OCI-LY1 (cell line): ENCODE results near the gene ACVR1C.
A peak's percentile ranks its signal among the peaks of the same experiment; 100 is the strongest.

ENCODE experiments used
- H2AFZ ChIP-seq: fragments of 200-600 bp; sonication (generic), shearing (Covaris generic); 2 replicates; pipeline ENCODE4 v1.6.0; 2014; ENCODE audit warnings: antibody characterized with exemption, mild to moderate bottlenecking, low read length
- H3F3A ChIP-seq: fragments of 200-600 bp; sonication (generic), shearing (Covaris generic); 2 replicates; pipeline ENCODE4 v1.6.0; 2014; ENCODE audit warnings: mild to moderate bottlenecking, antibody characterized with exemption, low read length, moderate library complexity; ENCODE audit not compliant: insufficient read depth
- H3K27ac ChIP-seq: fragments of 200-600 bp; sonication (generic); 2 replicates; pipeline ENCODE4 v1.5.1; 2014; ENCODE audit warnings: low read length, mixed run types, mild to moderate bottlenecking, low read depth; ENCODE audit not compliant: poor library complexity, severe bottlenecking
- H3K27me3 ChIP-seq: fragments of 200-600 bp; sonication (generic); 2 replicates; pipeline ENCODE4 v1.6.0; 2014; ENCODE audit warnings: antibody characterized with exemption, mild to moderate bottlenecking, low read length, moderate library complexity; ENCODE audit not compliant: insufficient read depth
- H3K36me3 ChIP-seq: fragments of 200-600 bp; sonication (generic); 2 replicates; pipeline ENCODE4 v1.6.1; 2014; ENCODE audit warnings: mild to moderate bottlenecking, antibody characterized with exemption, low read length, moderate library complexity, mixed read lengths; ENCODE audit not compliant: insufficient read depth
- H3K4me1 ChIP-seq: fragments of 200-600 bp; sonication (generic); 2 replicates; pipeline ENCODE4 v1.5.1; 2014; ENCODE audit warnings: mild to moderate bottlenecking, low read length, moderate library complexity; ENCODE audit not compliant: insufficient read depth, severe bottlenecking
- H3K4me2 ChIP-seq: fragments of 200-600 bp; sonication (generic), shearing (Covaris generic); 2 replicates; pipeline ENCODE4 v1.6.1; 2014; ENCODE audit warnings: low read length
- H3K4me3 ChIP-seq: fragments of 200-600 bp; sonication (generic); 2 replicates; pipeline ENCODE4 v1.5.1; 2014; ENCODE audit warnings: low read length, low read depth, mild to moderate bottlenecking, mixed read lengths; ENCODE audit not compliant: poor library complexity, severe bottlenecking
- H3K79me2 ChIP-seq: fragments of 200-600 bp; shearing (Covaris generic); 2 replicates; pipeline ENCODE4 v1.6.1; 2016; ENCODE audit warnings: mixed run types, low read length, mixed read lengths; ENCODE audit not compliant: insufficient read depth
- H3K9ac ChIP-seq: fragments of 200-600 bp; sonication (generic), shearing (Covaris generic); 2 replicates; pipeline ENCODE4 v1.6.1; 2014; ENCODE audit warnings: mild to moderate bottlenecking, low read length, mixed read lengths
- H3K9me2 ChIP-seq: fragments of 200-600 bp; sonication (generic), shearing (Covaris generic); 2 replicates; pipeline ENCODE4 v1.6.1; 2014; ENCODE audit warnings: low read depth, mild to moderate bottlenecking, low read length, mixed read lengths
- H3K9me3 ChIP-seq: fragments of 200-600 bp; shearing (Covaris generic); 2 replicates; pipeline ENCODE4 v1.6.1; 2014; ENCODE audit warnings: low read length, mixed read lengths
- H4K20me1 ChIP-seq: fragments of 200-600 bp; sonication (generic), shearing (Covaris generic); 2 replicates; pipeline ENCODE4 v1.6.0; 2016; ENCODE audit warnings: mild to moderate bottlenecking, low read length; ENCODE audit not compliant: insufficient read depth
- CTCF ChIP-seq: fragments of 200-600 bp; sonication (generic), shearing (Covaris generic); IDR thresholded peaks from 2 replicates; pipeline ENCODE4 v1.5.1; 2017; ENCODE audit warnings: mild to moderate bottlenecking, antibody characterized with exemption, low read length, moderate library complexity, mixed read lengths
- EZH2 ChIP-seq: fragments of 200-600 bp; sonication (generic), shearing (Covaris generic); IDR thresholded peaks from 2 replicates; pipeline ENCODE4 v1.8.0; 2017; ENCODE audit warnings: borderline replicate concordance, mixed run types, mild to moderate bottlenecking, antibody characterized with exemption, low read length, moderate library complexity, mixed read lengths

The ACVR1C gene

GRCh38 chr2:157486596-157487270, 141.9 kb downstream of the ACVR1C start:
- no peaks in the 10 kb centered on the region for H4K20me1 ChIP-seq
- H2AFZ ChIP-seq: peak overlapping the region; percentile 14; the same call in 1 of the 2 replicates
- H3K9me3 ChIP-seq: no peaks in the 10 kb centered on the region
- no peaks in the 10 kb centered on the region for H3K79me2 ChIP-seq
- no peak overlapping the region for H3K4me2 ChIP-seq
- no peak overlapping the region for H3K27ac ChIP-seq
- no peaks in the 10 kb centered on the region for H3K9me2 ChIP-seq
- TF ChIP-seq CTCF (no peak), EZH2 (no peak)
- peaks cover 42% of the 10 kb centered on the region for H3K4me1 ChIP-seq
- H3K4me3 ChIP-seq: no peak overlapping the region
- H3K9ac ChIP-seq: no peak overlapping the region
- no peaks in the 10 kb centered on the region for H3F3A ChIP-seq
- H3K36me3 ChIP-seq: no peaks in the 10 kb centered on the region
- H3K27me3 ChIP-seq: no peaks in the 10 kb centered on the region

GRCh38 chr2:157480182-157480961, 148.3 kb downstream of the ACVR1C start:
- H3K9me3 ChIP-seq: no peaks in the 10 kb centered on the region; the same call in 1 of the 2 replicates
- TF ChIP-seq CTCF (no peak), EZH2 (no peak)
- H3K4me3 ChIP-seq: no peak overlapping the region
- no peaks in the 10 kb centered on the region for H4K20me1 ChIP-seq
- peak overlapping the region; percentile 44 for H3K27ac ChIP-seq
- no peaks in the 10 kb centered on the region for H3K36me3 ChIP-seq
- no peak overlapping the region; the same call in 1 of the 2 replicates for H3K4me2 ChIP-seq
- no peaks in the 10 kb centered on the region for H3K79me2 ChIP-seq
- peaks cover 28% of the 10 kb centered on the region for H3K4me1 ChIP-seq
- H3K9ac ChIP-seq: no peak overlapping the region
- H2AFZ ChIP-seq: no peak overlapping the region; the same call in 1 of the 2 replicates
- H3F3A ChIP-seq: no peaks in the 10 kb centered on the region
- no peaks in the 10 kb centered on the region for H3K27me3 ChIP-seq
- no peaks in the 10 kb centered on the region for H3K9me2 ChIP-seq

- H3F3A ChIP-seq: no peaks in the 10 kb centered on the region
- H3K36me3 ChIP-seq: no peaks in the 10 kb centered on the region
- no peaks in the 10 kb centered on the region for H3K79me2 ChIP-seq
- peak overlapping the region; percentile 78 for H2AFZ ChIP-seq
- no peaks in the 10 kb centered on the region; the same call in 1 of the 2 replicates for H3K9me3 ChIP-seq
- peaks cover 28% of the 10 kb centered on the region for H3K4me1 ChIP-seq
- no peak overlapping the region; the same call in 1 of the 2 replicates for H3K9ac ChIP-seq
- no peaks in the 10 kb centered on the region for H3K27me3 ChIP-seq
- no peak overlapping the region; the same call in 1 of the 2 replicates for H3K4me2 ChIP-seq
- peak overlapping the region; percentile 40 for H3K27ac ChIP-seq
- no peak overlapping the region for H3K4me3 ChIP-seq
- no peak for TF ChIP-seq CTCF
- TF ChIP-seq EZH2: no peak
- H4K20me1 ChIP-seq: no peaks in the 10 kb centered on the region
- no peaks in the 10 kb centered on the region for H3K9me2 ChIP-seq
Observed at GRCh38 chr2:157479081-157480027, 149.3 kb downstream of the ACVR1C start.
